Smooth muscle cell of the brain vasculature (primary cell): ENCODE measurements around the gene TXK.

ENCODE experiments used
- DNase-seq: peaks from one replicate; pipeline ENCODE4 v3.0.0-alpha.2; 2012; ENCODE audit warnings: low read depth, low spot score

TXK gene

DNA sequence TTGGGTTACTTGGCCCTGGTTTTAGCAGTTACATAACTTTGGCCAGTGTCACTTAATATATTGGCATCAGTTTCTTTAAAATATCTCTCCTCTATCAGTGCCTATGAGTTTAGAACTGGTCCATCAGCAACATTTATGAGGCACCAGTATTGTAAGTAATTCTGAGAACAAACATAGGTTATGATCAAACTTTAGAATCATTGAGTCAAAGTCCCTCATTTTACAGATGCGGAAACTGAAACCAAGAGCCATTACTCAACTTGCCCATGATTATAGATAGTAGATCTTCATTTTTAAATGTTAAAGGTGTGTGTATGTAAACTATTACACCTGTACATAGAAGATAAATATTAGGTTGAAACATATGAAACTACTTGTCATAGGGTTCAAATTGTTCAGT lies 113.0 kb downstream of the TXK start:
- no peak for DNase-seq

DNA sequence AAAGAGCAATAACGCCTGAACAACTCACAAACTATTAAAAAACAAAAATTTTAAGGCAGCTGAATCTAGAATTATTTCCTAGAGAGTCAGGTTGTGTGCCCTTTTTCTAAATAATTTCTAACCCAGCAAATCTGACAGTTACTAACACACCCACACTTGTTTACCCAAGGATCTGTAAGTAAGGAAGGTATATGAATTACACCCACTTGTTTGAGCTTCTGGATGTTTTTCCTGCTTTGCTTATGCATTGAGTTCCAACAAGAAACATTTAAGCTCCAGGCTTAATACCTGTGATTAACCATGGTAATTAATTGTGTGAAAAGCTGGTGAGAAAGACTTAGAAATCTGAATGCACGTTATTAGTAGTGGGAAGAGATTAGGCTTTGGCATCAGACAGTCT lies 115.9 kb downstream of the TXK start:
- no peak for DNase-seq

DNA sequence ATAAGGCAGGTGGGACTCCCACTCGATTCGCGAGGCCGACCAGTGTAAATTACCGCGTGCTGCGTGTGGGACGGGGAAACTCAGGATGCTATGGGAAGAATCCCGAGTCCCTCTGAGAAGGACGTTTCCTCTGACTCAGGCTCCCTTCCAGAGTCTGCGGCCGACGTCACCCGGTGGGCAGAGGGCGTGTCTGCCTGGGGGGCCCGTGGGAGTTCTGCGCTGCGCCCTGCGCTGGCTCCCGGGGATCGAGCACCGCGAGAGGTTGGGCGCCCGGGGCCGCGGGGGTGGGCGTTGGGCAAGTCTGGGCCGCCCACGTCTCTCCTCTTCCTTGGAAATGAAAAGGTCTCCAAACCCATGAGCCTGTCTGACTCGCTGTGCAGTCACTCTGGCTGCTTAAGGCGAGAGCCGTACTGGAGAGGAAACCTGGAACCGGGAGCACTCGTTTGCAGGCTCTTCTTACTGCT lies 116.9 kb downstream of the TXK start:
- DNase-seq = no peak
